ENCODE results near the gene MYO18A.
"Not testable (repeated sequence)": the region's sequence is repeated elsewhere in the genome, so short reads cannot be mapped to it uniquely, and the experiment has no call there.

MYO18A gene

GRCh38 chr17:29195465-29196081 is 15.4 kb upstream of the MYO18A start:
- no peak for DNase-seq

GRCh38 chr17:29194669-29195068 is 14.5 kb upstream of the MYO18A start:
- DNase-seq: no peak

GRCh38 chr17:29193146-29193545 is 12.9 kb upstream of the MYO18A start:
- DNase-seq: no peak

- no peak for DNase-seq
Measured at GRCh38 chr17:29190592-29191207, 10.5 kb upstream of the MYO18A start.

GRCh38 chr17:29190039-29190438 is 9.8 kb upstream of the MYO18A start:
- DNase-seq: no peak

GRCh38 chr17:29189355-29189754 is 9.2 kb upstream of the MYO18A start:
- DNase-seq: no peak

- DNase-seq: no peak
Measured at GRCh38 chr17:29181226-29181625, 1.0 kb upstream of the MYO18A start.

- DNase-seq: no peak
Measured at GRCh38 chr17:29180788-29181160, 576 bp upstream of the MYO18A start.

GRCh38 chr17:29179232-29180033 is 765 bp downstream of the MYO18A start:
- peak; percentile 67 for DNase-seq

- DNase-seq: no peak
Measured at GRCh38 chr17:29178750-29179231, 1.4 kb downstream of the MYO18A start.

- DNase-seq: no peak
Measured at GRCh38 chr17:29177871-29178749, 2.1 kb downstream of the MYO18A start.

GRCh38 chr17:29177541-29177870 is 2.7 kb downstream of the MYO18A start:
- DNase-seq: no peak

GRCh38 chr17:29176558-29177351 is 3.4 kb downstream of the MYO18A start:
- peak; percentile 91 for DNase-seq

GRCh38 chr17:29175349-29175748 is 4.8 kb downstream of the MYO18A start:
- DNase-seq: no peak

GRCh38 chr17:29172589-29172988 is 7.6 kb downstream of the MYO18A start:
- no peak for DNase-seq

- no peak for DNase-seq
Measured at GRCh38 chr17:29170682-29171081, 9.5 kb downstream of the MYO18A start.

- no peak for DNase-seq
Measured at GRCh38 chr17:29169806-29170591, 10.2 kb downstream of the MYO18A start.

- DNase-seq: not testable (repeated sequence)
Measured at GRCh38 chr17:29168759-29169126, 11.5 kb downstream of the MYO18A start.

GRCh38 chr17:29168079-29168758 is 12.0 kb downstream of the MYO18A start:
- no peak for DNase-seq

- DNase-seq: no peak
Measured at GRCh38 chr17:29167393-29168078, 12.7 kb downstream of the MYO18A start.

Data from NCI-H345 (cell line).